ENCODE data around the gene PELI2. TPM values are rescaled to one million over a fixed set of nuclear protein-coding genes. Genes with fewer than 3 reads are reported as not detected.

The PELI2 gene
- total RNA-seq, 1 donor from 2014 or later, result 17.1 TPM

GRCh38 chr14:56202256-56202655 is 84.0 kb downstream of the PELI2 start:
- H3K36me3 ChIP-seq, result no peaks in the 10 kb centered on the region
- no peak for TF ChIP-seq CTCF (IDR thresholded peaks at IDR 0.05)
- no peak overlapping the region for H3K27ac ChIP-seq
- H3K27me3 ChIP-seq, result no peaks in the 10 kb centered on the region
- H3K4me1 ChIP-seq, result peaks cover 5 to 9% of the 10 kb centered on the region in 2 donors
- H3K4me3 ChIP-seq, result no peak overlapping the region
- intact Hi-C loops (cut with DNase I), result no loop called here
- DNase-seq (ENCODE audit: low spot score in 2 of 2), result no peak
- no peaks in the 10 kb centered on the region for H3K9me3 ChIP-seq

GRCh38 chr14:56205881-56206280 is 87.7 kb downstream of the PELI2 start:
- H3K9me3 ChIP-seq, result no peaks in the 10 kb centered on the region
- no peak for TF ChIP-seq CTCF (IDR thresholded peaks at IDR 0.05)
- no peaks in the 10 kb centered on the region for H3K27me3 ChIP-seq
- intact Hi-C loops (cut with DNase I), result no loop called here
- no peaks in the 10 kb centered on the region for H3K36me3 ChIP-seq
- no peak overlapping the region for H3K27ac ChIP-seq
- H3K4me1 ChIP-seq, result peaks cover 0 to 2% of the 10 kb centered on the region in 2 donors
- no peak overlapping the region for H3K4me3 ChIP-seq
- no peak for DNase-seq (ENCODE audit: low spot score in 2 of 2)

GRCh38 chr14:56206596-56206995 is 88.4 kb downstream of the PELI2 start:
- Histone ChIP-seq H3K4me3 (no peak overlapping the region), H3K27ac (no peak overlapping the region), H3K9me3 (no peaks in the 10 kb centered on the region), H3K27me3 (no peaks in the 10 kb centered on the region), H3K4me1 (peaks cover 0 to 2% of the 10 kb centered on the region in 2 donors), H3K36me3 (no peaks in the 10 kb centered on the region)
- TF ChIP-seq CTCF (IDR thresholded peaks at IDR 0.05), result no peak
- DNase-seq (ENCODE audit: low spot score in 2 of 2), result no peak
- intact Hi-C loops (cut with DNase I), result no loop called here

- TF ChIP-seq CTCF (IDR thresholded peaks at IDR 0.05), result no peak
- Histone ChIP-seq H3K36me3 (no peaks in the 10 kb centered on the region), H3K4me1 (peaks cover 0 to 2% of the 10 kb centered on the region in 2 donors), H3K4me3 (no peak overlapping the region), H3K27ac (no peak overlapping the region), H3K9me3 (no peaks in the 10 kb centered on the region), H3K27me3 (no peaks in the 10 kb centered on the region)
- no peak for DNase-seq (ENCODE audit: low spot score in 2 of 2)
- intact Hi-C loops (cut with DNase I), result no loop called here
These were observed 89.5 kb downstream of the PELI2 start for GRCh38 chr14:56207626-56208292.

- Histone ChIP-seq H3K27ac (no peak overlapping the region), H3K4me1 (peaks cover 0 to 2% of the 10 kb centered on the region in 2 donors), H3K9me3 (no peaks in the 10 kb centered on the region), H3K27me3 (no peaks in the 10 kb centered on the region), H3K4me3 (no peak overlapping the region), H3K36me3 (no peaks in the 10 kb centered on the region)
- DNase-seq (ENCODE audit: low spot score in 2 of 2), result no peak
- no peak for TF ChIP-seq CTCF (IDR thresholded peaks at IDR 0.05)
- intact Hi-C loops (cut with DNase I), result no loop called here
These were observed 90.3 kb downstream of the PELI2 start for GRCh38 chr14:56208520-56208919.

- intact Hi-C loops (cut with DNase I), result no loop called here
- Histone ChIP-seq H3K27me3 (no peaks in the 10 kb centered on the region), H3K36me3 (no peaks in the 10 kb centered on the region), H3K9me3 (no peaks in the 10 kb centered on the region), H3K4me1 (peaks cover 0 to 2% of the 10 kb centered on the region in 2 donors), H3K27ac (no peak overlapping the region), H3K4me3 (no peak overlapping the region)
- no peak for DNase-seq (ENCODE audit: low spot score in 2 of 2)
- no peak for TF ChIP-seq CTCF (IDR thresholded peaks at IDR 0.05)
These were observed 92.4 kb downstream of the PELI2 start for GRCh38 chr14:56210571-56210970.

All from ascending aorta (tissue), 2 donors.